HCT116 (cell line): ENCODE results near the gene FBXL15. TPM values are rescaled to one million over a fixed set of nuclear protein-coding genes. Genes with fewer than 3 reads are reported as not detected.
A peak's percentile ranks its signal among the peaks of the same experiment; 100 is the strongest.

Experiments used
- ATAC-seq: fragments of 200-7000 bp; cut with Tn5 transposase; 2 replicates; pipeline ENCODE4 v1.9.1; 2020; ENCODE audit warnings: mild to moderate bottlenecking, moderate library complexity
- BruUV-seq: library from RNA; stranded (reverse); fragments of 400-500 nt; replicated peaks from 2 replicates; lab custom pipeline; 2021; lab: Mats Ljungman, UMichigan
- CTCF ChIA-PET: fragments of 300-600 bp; sonication (Branson Sonifier 250); formaldehyde crosslinking; loops from one replicate; lab custom pipeline; 2021; ENCODE audit warnings: antibody characterized with exemption; lab: Charles Lee
- POLR2A ChIA-PET: fragments of 300-600, 350-600 bp; sonication (Branson Sonifier 250); formaldehyde crosslinking; loops from one replicate; lab custom pipeline; 2021; ENCODE audit warnings: antibody characterized with exemption; lab: Charles Lee
- RAD21 ChIA-PET, 2 experiments: fragments of 300-600 bp; sonication (Branson Sonifier 250); formaldehyde crosslinking; loops; one replicate each; lab custom pipeline; 2023; ENCODE audit warnings: low total read pairs in 2 of 2; ENCODE audit not compliant: uncharacterized antibody in 2 of 2, unreplicated experiment in 2 of 2, low non-redundant PET in 1 of 2; lab: Charles Lee
- DNase-seq: peaks from one replicate; pipeline ENCODE4 v3.0.0-alpha.2; 2010; ENCODE audit warnings: low read depth, low spot score
- H2AFZ ChIP-seq: fragments of 200-600 bp; shearing (Covaris generic), sonication (generic); 2 replicates; pipeline ENCODE4 v1.6.1; 2017; ENCODE audit warnings: low read depth, mixed run types, mixed read lengths, antibody characterized with exemption, low read length; ENCODE audit not compliant: poor library complexity, severe bottlenecking
- H3K27ac ChIP-seq: 2 replicates; pipeline ENCODE4 v1.5.1; 2012; ENCODE audit warnings: low read depth, low read length
- H3K27me3 ChIP-seq: fragments of 200-600 bp; sonication (generic); 2 replicates; pipeline ENCODE4 v1.6.1; 2016; ENCODE audit warnings: mixed run types, low read length, mixed read lengths; ENCODE audit not compliant: insufficient read depth
- H3K36me3 ChIP-seq, 2 experiments: fragments of 200-500 bp in 1 of 2; fragments of 200-600 bp in 1 of 2; sonication (Bioruptor generic) in 1 of 2; sonication (generic) in 1 of 2; 2 replicates each; pipeline versions ENCODE4 v1.5.1 to v1.6.1; 2014 to 2016; ENCODE audit warnings: low read length in 2 of 2, inconsistent platforms in 1 of 2, mixed read lengths in 1 of 2, mixed run types in 1 of 2; ENCODE audit not compliant: insufficient read depth in 2 of 2, control insufficient read depth in 1 of 2
- H3K4me1 ChIP-seq, 2 experiments: fragments of 200-600 bp in 1 of 2; sonication (generic) in 1 of 2; 2 replicates each; pipeline versions ENCODE4 v1.5.1 to v1.6.1; 2012 to 2017; ENCODE audit warnings: low read length in 2 of 2, inconsistent platforms in 1 of 2, mild to moderate bottlenecking in 1 of 2, mixed read lengths in 1 of 2, mixed run types in 1 of 2, moderate library complexity in 1 of 2; ENCODE audit not compliant: insufficient read depth in 2 of 2, control insufficient read depth in 1 of 2
- H3K4me2 ChIP-seq: fragments of 200-600 bp; sonication (generic); 2 replicates; pipeline ENCODE4 v1.6.1; 2017; ENCODE audit warnings: mixed run types, low read length, mixed read lengths
- H3K4me3 ChIP-seq, 2 experiments: fragments of 200-600 bp in 1 of 2; sonication (generic) in 1 of 2; replicated peaks in 1 of 2; 2 replicates each; pipeline ENCODE4 v1.5.1; 2011 to 2016; ENCODE audit warnings: low read length in 2 of 2, control low read depth in 1 of 2, low read depth in 1 of 2, mild to moderate bottlenecking in 1 of 2, mixed read lengths in 1 of 2, mixed run types in 1 of 2
- H3K79me2 ChIP-seq: fragments of 200-600 bp; sonication (generic); 2 replicates; pipeline ENCODE4 v1.6.1; 2017; ENCODE audit warnings: mild to moderate bottlenecking, mixed run types, low read length, moderate library complexity, mixed read lengths; ENCODE audit not compliant: insufficient read depth
- H3K9ac ChIP-seq: fragments of 200-600 bp; sonication (generic); 2 replicates; pipeline ENCODE4 v1.6.1; 2016; ENCODE audit warnings: low read length, mixed read lengths
- H3K9me2 ChIP-seq: fragments of 200-600 bp; sonication (generic), shearing (Covaris generic); 2 replicates; pipeline ENCODE4 v1.6.1; 2017; ENCODE audit warnings: mixed run types, mild to moderate bottlenecking, moderate library complexity; ENCODE audit not compliant: insufficient read depth
- H3K9me3 ChIP-seq, 2 experiments: fragments of 200-500 bp in 1 of 2; fragments of 200-600 bp in 1 of 2; sonication (Bioruptor generic) in 1 of 2; sonication (generic) in 1 of 2; 2 replicates each; pipeline ENCODE4 v1.6.1; 2014 to 2017; ENCODE audit warnings: low read length in 2 of 2, mixed read lengths in 2 of 2, inconsistent platforms in 1 of 2, low read depth in 1 of 2, mild to moderate bottlenecking in 1 of 2, mixed run types in 1 of 2, moderate library complexity in 1 of 2; ENCODE audit not compliant: control insufficient read depth in 1 of 2, insufficient read depth in 1 of 2
- H4K20me1 ChIP-seq: fragments of 200-600 bp; sonication (generic), shearing (Covaris generic); 2 replicates; pipeline ENCODE4 v1.6.1; 2017; ENCODE audit warnings: mixed run types, mild to moderate bottlenecking, moderate library complexity; ENCODE audit not compliant: insufficient read depth
- CBX3 ChIP-seq: IDR thresholded peaks from 2 replicates; pipeline ENCODE4 v1.6.1; 2012; ENCODE audit warnings: low read depth
- ELF1 ChIP-seq: IDR thresholded peaks from 2 replicates; pipeline ENCODE4 v1.6.1; 2012; ENCODE audit warnings: low read depth, borderline replicate concordance
- EZH2 ChIP-seq: fragments of 200-600 bp; sonication (generic); IDR thresholded peaks from 2 replicates; pipeline ENCODE4 v1.6.1; 2017; ENCODE audit warnings: antibody characterized with exemption, mixed run types
- EZH2phosphoT487 ChIP-seq: fragments of 200-600 bp; IDR thresholded peaks from 2 replicates; pipeline ENCODE4 v1.6.1; 2018; ENCODE audit warnings: antibody characterized with exemption, borderline replicate concordance
- FOSL1 ChIP-seq: IDR thresholded peaks from 2 replicates; pipeline ENCODE4 v1.6.1; 2012; ENCODE audit warnings: low read depth
- JUND ChIP-seq: IDR thresholded peaks from 2 replicates; pipeline ENCODE4 v1.6.1; 2012
- POLR2A ChIP-seq: IDR thresholded peaks from 2 replicates; pipeline ENCODE4 v1.7.0; 2011; ENCODE audit warnings: borderline replicate concordance; ENCODE audit not compliant: insufficient read depth, insufficient read length; ENCODE audit errors: extremely low read depth
- POLR2AphosphoS5 ChIP-seq: IDR thresholded peaks from 2 replicates; pipeline ENCODE4 v1.6.1; 2011; ENCODE audit warnings: mild to moderate bottlenecking, low read depth, low read length, moderate library complexity
- SIN3A ChIP-seq: IDR thresholded peaks from 2 replicates; pipeline ENCODE4 v1.6.1; 2012; ENCODE audit warnings: low read depth
- TCF7L2 ChIP-seq: IDR thresholded peaks from 2 replicates; pipeline ENCODE4 v1.7.0; 2011; ENCODE audit warnings: borderline replicate concordance, inconsistent platforms; ENCODE audit not compliant: insufficient read depth, insufficient read length; ENCODE audit errors: extremely low read depth
- ZFX ChIP-seq: fragments of 450-650 bp; IDR thresholded peaks from 2 replicates; pipeline ENCODE4 v1.6.1; 2017
- intact Hi-C: fragments of 100-400 bp; cut with micrococcal nuclease; formaldehyde crosslinking; loops from 2 replicates; pipeline ENCODE4 v1.10.0; 2022
- total RNA-seq: library from RNA; stranded (reverse); gene quantifications from one replicate; pipeline ENCODE4 v1.2.1, GENCODE V29; 2021; ENCODE audit not compliant: unreplicated experiment
- TF ChIP-seq, protein P1 (sequence below): IDR thresholded peaks from 2 replicates; pipeline ENCODE4 v1.6.1; 2012
- TF ChIP-seq, protein P2 (sequence below): IDR thresholded peaks from 2 replicates; pipeline ENCODE4 v1.6.1; 2012; ENCODE audit warnings: low read depth
- TF ChIP-seq, protein P3 (sequence below): IDR thresholded peaks from 2 replicates; pipeline ENCODE4 v1.6.1; 2011; ENCODE audit warnings: mild to moderate bottlenecking, low read length, moderate library complexity; ENCODE audit not compliant: insufficient replicate concordance; ENCODE audit errors: extremely low read depth

FBXL15 gene
- total RNA-seq, 1 experiment from 2014 or later = 21.1 TPM

DNA sequence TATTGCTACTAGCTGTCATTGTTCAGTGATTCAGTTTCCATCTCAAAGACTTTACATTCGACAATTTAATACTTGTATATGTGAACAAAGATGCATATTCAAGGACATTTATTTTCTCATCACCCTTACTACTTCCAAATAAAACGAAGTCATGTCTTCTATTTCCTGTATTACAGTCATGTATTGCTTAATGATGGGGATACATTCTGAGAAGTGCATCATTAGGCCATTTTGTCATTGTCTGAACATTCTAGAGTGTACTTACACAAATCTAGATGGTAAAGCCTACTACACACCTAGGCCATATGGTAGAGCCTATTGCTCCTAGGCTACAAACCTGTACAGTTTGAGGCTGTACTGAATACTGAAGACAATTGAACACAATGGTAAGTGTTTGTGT lies 24.2 kb downstream of the FBXL15 start:
- Histone ChIP-seq H3K36me3 (no peaks in the 10 kb centered on the region), H3K9me2 (no peaks in the 10 kb centered on the region), H3K79me2 (no peaks in the 10 kb centered on the region; the same call in 1 of the 2 replicates), H3K27ac (no peak overlapping the region), H2AFZ (no peak overlapping the region), H3K4me1 (peaks cover 5 to 6% of the 10 kb centered on the region in 2 experiments), H4K20me1 (no peaks in the 10 kb centered on the region), H3K9me3 (no peaks in the 10 kb centered on the region), H3K27me3 (no peaks in the 10 kb centered on the region), H3K4me2 (no peak overlapping the region), H3K4me3 (no peak overlapping the region), H3K9ac (no peak overlapping the region)
- intact Hi-C loops = no loop called here
- POLR2A ChIA-PET = no interaction called here
- DNase-seq (no peak), ATAC-seq (no peak)
- CTCF ChIA-PET = no interaction called here
- TF ChIP-seq, protein P1, sequence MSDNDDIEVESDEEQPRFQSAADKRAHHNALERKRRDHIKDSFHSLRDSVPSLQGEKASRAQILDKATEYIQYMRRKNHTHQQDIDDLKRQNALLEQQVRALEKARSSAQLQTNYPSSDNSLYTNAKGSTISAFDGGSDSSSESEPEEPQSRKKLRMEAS = no peak
- TF ChIP-seq TCF7L2 = no peak
- TF ChIP-seq SIN3A = no peak
- no peak for TF ChIP-seq POLR2AphosphoS5
- no TSS peak for BruUV-seq
- RAD21 ChIA-PET = no interaction called here

DNA sequence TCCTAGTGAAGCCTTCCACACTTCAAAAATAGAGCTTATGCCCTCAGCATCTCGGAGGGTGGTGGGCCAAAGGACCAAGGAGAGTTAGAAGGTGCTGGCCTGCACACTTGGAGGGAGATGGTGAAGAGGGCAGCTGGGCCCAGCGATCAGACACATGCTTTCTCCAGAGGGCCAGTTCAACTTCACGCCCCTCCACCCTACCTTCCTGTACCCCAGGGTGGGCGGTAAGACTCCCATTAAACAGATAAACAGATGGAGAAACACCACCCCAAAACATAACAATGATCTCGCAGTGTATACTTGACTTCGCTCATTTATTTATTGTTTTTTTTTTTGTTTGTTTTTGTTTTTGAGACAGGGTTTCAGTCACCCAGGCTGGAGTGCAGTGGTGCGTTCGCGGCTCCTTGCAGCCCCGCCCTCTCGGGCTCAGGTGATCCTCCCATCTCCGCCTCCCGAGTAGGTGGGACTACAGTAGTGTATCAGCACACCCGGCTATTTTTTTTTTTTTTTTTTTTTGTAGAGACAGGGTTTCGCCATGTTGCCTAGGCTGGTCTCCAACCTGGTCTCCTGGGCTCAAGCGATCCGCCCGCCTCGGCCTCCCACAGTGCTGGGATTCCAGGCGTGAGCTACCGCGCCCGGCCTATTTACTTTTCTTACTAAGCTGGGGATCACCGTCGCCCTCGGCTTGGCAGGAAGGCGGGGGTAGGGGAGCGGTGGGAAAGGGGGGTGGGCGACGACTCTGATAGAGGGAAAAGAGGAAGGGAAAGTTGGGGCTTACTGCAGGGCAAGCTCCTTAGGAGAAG lies 28.9 kb downstream of the FBXL15 start:
- CTCF ChIA-PET = interaction anchor here (0.6 to 2.7 kb wide), 7 partner anchors 9 to 280 kb away, joined by 3 to 16 read pairs (median 3); no protein-coding TSS in a partner anchor
- POLR2A ChIA-PET = interaction anchor here (1.1 to 6.1 kb wide), 4 partner anchors 9 to 28 kb away, joined by 8 to 39 read pairs (median 29); partner anchors contain the start of genes CUEDC2 and FBXL15
- no peaks in the 10 kb centered on the region for H3K9me3 ChIP-seq
- H3K36me3 ChIP-seq = 0 out of 4 replicates have a peak, but pooled peaks cover 0 to 10% of the 10 kb centered on the region in 2 experiments
- peak overlapping the region; percentile 98 for H3K4me2 ChIP-seq
- intact Hi-C loops = loop anchor here (1.0 to 2.0 kb wide), 3 partner anchors 17 to 55 kb away; partner anchors contain the start of genes CUEDC2 and NFKB2
- RAD21 ChIA-PET = no interaction called here
- H3K27ac ChIP-seq = peak overlapping the region; percentile 98
- peak; percentile 71 for ATAC-seq
- DNase-seq = peak; percentile 84
- H3K4me3 ChIP-seq = peak overlapping the region; percentile 72 to 100
- no TSS peak for BruUV-seq
- no peaks in the 10 kb centered on the region for H3K27me3 ChIP-seq
- H3K79me2 ChIP-seq = peaks cover 35% of the 10 kb centered on the region
- H4K20me1 ChIP-seq = no peaks in the 10 kb centered on the region
- H3K4me1 ChIP-seq = peaks cover 28 to 38% of the 10 kb centered on the region in 2 experiments
- no peaks in the 10 kb centered on the region for H3K9me2 ChIP-seq
- H2AFZ ChIP-seq = no peak overlapping the region
- H3K9ac ChIP-seq = peak overlapping the region; percentile 97
- TF ChIP-seq FOSL1 = no peak
- no peak for TF ChIP-seq ZFX
- TF ChIP-seq, protein P2, sequence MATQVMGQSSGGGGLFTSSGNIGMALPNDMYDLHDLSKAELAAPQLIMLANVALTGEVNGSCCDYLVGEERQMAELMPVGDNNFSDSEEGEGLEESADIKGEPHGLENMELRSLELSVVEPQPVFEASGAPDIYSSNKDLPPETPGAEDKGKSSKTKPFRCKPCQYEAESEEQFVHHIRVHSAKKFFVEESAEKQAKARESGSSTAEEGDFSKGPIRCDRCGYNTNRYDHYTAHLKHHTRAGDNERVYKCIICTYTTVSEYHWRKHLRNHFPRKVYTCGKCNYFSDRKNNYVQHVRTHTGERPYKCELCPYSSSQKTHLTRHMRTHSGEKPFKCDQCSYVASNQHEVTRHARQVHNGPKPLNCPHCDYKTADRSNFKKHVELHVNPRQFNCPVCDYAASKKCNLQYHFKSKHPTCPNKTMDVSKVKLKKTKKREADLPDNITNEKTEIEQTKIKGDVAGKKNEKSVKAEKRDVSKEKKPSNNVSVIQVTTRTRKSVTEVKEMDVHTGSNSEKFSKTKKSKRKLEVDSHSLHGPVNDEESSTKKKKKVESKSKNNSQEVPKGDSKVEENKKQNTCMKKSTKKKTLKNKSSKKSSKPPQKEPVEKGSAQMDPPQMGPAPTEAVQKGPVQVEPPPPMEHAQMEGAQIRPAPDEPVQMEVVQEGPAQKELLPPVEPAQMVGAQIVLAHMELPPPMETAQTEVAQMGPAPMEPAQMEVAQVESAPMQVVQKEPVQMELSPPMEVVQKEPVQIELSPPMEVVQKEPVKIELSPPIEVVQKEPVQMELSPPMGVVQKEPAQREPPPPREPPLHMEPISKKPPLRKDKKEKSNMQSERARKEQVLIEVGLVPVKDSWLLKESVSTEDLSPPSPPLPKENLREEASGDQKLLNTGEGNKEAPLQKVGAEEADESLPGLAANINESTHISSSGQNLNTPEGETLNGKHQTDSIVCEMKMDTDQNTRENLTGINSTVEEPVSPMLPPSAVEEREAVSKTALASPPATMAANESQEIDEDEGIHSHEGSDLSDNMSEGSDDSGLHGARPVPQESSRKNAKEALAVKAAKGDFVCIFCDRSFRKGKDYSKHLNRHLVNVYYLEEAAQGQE = no peak
- TF ChIP-seq ELF1 = no peak
- no peak for TF ChIP-seq CBX3
- TF ChIP-seq, protein P3, sequence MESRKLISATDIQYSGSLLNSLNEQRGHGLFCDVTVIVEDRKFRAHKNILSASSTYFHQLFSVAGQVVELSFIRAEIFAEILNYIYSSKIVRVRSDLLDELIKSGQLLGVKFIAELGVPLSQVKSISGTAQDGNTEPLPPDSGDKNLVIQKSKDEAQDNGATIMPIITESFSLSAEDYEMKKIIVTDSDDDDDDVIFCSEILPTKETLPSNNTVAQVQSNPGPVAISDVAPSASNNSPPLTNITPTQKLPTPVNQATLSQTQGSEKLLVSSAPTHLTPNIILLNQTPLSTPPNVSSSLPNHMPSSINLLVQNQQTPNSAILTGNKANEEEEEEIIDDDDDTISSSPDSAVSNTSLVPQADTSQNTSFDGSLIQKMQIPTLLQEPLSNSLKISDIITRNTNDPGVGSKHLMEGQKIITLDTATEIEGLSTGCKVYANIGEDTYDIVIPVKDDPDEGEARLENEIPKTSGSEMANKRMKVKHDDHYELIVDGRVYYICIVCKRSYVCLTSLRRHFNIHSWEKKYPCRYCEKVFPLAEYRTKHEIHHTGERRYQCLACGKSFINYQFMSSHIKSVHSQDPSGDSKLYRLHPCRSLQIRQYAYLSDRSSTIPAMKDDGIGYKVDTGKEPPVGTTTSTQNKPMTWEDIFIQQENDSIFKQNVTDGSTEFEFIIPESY = no peak
- TF ChIP-seq EZH2phosphoT487 = no peak
- no peak for TF ChIP-seq JUND
- TF ChIP-seq POLR2A = no peak
- peak; percentile 83 for TF ChIP-seq POLR2AphosphoS5
- no peak for TF ChIP-seq EZH2
